ENCODE data around the gene UBASH3B.

The UBASH3B gene

DNA sequence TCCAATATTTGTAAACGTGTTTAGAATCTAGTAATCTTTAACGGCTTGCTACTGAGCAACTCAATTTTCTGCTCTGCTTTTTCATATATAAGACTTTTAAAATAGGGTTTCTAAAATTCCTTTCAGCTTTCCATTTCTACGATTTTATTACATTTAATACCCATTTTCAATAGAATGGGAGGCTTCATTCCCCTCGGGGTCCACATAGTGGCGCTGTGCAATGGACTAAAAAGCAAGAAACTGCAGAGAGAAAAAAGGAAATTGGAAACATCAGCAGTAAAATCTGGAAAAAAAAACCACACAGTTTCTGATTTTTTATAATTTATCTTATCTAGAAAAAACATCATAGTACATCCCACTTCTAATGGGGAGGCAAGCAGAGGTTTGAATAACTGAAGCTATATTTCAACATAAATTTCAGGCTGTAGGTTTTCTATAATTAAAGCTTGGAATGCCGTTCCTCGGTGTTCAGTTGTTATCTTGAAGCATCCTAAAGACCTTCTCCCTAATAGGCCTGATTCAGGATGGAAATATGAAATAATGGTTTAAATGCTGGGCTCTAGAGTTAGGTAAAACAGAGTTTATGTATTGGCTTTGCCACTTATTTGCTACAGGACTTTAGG lies 208.3 kb downstream of the UBASH3B start:
- TF ChIP-seq, protein P1, sequence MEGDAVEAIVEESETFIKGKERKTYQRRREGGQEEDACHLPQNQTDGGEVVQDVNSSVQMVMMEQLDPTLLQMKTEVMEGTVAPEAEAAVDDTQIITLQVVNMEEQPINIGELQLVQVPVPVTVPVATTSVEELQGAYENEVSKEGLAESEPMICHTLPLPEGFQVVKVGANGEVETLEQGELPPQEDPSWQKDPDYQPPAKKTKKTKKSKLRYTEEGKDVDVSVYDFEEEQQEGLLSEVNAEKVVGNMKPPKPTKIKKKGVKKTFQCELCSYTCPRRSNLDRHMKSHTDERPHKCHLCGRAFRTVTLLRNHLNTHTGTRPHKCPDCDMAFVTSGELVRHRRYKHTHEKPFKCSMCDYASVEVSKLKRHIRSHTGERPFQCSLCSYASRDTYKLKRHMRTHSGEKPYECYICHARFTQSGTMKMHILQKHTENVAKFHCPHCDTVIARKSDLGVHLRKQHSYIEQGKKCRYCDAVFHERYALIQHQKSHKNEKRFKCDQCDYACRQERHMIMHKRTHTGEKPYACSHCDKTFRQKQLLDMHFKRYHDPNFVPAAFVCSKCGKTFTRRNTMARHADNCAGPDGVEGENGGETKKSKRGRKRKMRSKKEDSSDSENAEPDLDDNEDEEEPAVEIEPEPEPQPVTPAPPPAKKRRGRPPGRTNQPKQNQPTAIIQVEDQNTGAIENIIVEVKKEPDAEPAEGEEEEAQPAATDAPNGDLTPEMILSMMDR (conservative IDR thresholded peaks at IDR 0.05; ENCODE audit: control insufficient read depth, insufficient read depth, low read depth, low read length): peak; percentile 95
- DNase-seq (ENCODE audit: low read depth): peak; percentile 59
- H3K4me3 ChIP-seq (ENCODE audit: control insufficient read depth, low read depth, low read length): no peak overlapping the region
